NK-92 (cell line): ENCODE measurements around the gene TMEFF1.
"Not testable (repeated sequence)": the region's sequence is repeated elsewhere in the genome, so short reads cannot be mapped to it uniquely, and the experiment has no call there.

Experiments used
- DNase-seq: peaks from one replicate; lab custom pipeline; 2025; ENCODE audit not compliant: unreplicated experiment; lab: John Stamatoyannopoulos, UW

The TMEFF1 gene

DNA sequence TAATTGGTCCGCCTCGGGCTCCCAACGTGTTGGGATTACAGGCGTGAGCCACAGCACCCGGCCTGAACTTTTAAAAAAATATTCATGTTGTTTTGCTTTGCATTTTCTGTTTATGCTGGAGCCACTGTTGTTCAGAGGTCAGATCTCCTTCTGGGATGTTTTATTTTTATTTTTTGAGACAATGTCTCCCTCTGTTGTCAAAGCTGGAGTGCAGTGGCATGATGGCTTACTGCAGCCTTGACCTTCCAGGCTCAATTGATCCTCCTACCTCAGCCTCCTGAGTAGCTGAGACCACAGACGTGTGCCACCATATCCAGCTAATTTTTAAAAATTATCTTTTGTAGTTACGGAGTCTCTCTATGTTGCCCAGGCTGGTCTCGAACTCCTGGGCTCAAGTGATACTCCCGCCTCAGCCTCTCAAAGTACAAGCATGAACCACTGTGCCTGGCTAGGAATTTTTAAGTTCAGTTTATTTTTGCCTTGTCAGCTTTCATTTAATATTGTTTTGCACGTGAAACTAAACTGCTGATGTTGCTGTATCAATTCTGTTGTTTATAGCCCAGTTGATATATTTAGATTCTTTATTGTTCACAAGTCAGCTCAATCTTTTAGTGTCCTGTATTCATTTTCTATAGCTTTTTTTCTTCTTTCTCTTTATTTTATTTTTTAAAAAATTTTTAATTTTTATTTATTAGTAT lies 13.7 kb downstream of the TMEFF1 start:
- no peak for DNase-seq

DNA sequence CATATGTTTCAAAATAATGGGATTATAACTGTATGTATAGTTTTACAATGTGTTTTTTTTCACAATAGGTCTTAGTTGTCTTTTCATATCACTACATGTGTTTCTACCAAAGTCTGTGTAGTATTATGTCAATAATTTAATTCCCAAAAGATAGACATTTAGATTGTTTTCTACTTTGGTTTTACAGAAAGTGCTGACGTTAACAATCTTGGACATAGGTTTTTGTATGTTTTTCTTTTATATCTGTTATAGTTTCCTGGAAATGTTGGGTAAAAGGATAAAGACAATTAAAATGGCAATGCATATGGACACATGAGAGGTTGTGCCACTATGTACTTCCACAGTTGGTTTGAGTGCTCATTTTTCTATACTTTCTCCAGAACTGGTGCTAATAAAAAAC lies 15.2 kb downstream of the TMEFF1 start:
- no peak for DNase-seq

DNA sequence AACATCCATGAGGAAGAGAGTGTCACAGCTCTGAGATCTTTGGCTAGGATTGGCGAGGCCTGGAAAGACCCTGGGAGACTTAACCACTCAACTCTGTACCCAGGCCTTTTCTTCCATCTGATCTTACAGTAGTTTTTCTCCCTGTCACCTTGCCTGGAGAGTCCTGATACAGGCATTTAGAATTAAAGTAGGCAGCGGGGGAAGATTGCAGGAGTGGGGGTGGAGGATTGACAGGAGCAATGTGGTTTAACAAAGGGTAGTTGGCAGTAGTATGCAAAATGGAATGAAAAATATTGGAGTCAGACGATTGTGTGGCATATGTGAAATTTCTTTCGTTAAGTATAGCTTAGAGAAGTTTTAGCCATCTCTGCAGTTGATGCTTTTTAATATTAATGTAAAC lies 16.9 kb downstream of the TMEFF1 start:
- no peak for DNase-seq

DNA sequence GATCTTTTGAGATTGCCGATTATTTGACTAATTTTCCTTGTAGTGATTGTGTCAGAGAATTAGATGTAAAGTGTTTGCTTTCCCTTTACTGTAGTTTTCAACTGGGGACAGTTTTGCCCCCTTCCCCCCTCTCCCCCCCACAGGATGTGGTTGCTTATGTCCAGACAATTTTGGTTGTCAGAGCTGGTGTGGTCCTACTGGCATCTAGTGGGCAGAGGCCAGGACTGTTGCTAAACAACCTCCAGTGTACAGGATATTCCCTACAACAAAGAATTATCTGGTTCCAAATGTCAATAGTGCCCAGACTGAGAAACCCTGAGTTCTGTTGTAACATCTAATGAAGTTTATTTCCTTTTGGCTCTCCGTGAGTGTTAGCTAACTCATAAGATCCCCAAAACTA lies 20.0 kb downstream of the TMEFF1 start:
- no peak for DNase-seq

DNA sequence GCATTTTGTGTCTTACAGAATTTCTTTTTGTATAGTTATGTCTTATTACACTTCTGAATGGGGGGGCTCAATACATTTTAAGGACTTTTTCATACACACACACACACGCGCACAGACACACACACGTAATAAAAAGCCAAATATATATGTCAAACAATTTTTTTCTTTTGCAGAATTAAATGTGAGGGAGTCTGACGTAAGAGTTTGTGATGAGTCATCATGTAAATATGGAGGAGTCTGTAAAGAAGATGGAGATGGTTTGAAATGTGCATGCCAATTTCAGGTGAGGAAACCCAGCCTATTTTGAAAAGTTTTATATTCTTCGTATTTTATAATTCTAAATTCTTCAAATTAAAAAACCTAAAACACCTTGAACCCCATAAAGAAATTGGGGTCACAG lies 25.6 kb downstream of the TMEFF1 start:
- no peak for DNase-seq

DNA sequence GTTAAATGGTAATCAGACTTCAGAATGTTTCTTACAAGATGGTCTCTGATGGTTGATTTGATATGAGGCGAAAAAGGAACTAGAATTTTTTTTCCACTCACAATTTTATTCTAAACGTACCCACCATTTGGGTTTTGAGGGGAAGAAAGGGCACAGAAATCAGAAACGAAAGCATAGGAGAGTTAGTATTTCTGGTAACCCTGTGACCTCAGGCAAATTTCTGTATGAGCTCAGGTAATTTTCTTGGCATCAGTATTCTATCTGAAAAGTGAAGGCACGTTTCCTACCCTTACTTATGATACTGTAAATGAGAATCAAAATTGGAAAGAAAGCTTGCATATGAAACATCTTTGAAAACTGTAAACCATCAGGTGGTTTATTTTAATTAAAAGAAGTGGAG lies 26.5 kb downstream of the TMEFF1 start:
- DNase-seq = no peak

DNA sequence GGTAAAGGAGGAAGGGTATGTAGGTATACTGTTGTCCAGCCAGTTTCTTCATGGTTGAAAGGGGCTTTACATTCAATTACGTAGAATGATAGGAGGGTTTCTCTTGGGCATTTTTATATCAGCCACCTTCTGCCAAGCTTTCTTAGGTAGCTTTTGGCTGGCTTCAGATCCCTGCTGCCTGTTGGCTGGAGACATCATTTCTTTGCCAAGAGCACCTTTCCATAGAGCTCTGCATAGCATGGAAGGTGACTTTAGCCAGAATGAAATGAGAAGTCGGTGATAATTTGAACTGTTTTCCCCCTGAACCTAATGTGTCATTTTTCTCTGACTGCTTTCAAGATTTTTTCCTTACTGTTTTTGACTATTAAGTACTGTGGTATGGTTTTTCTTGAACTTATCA lies 26.9 kb downstream of the TMEFF1 start:
- no peak for DNase-seq

DNA sequence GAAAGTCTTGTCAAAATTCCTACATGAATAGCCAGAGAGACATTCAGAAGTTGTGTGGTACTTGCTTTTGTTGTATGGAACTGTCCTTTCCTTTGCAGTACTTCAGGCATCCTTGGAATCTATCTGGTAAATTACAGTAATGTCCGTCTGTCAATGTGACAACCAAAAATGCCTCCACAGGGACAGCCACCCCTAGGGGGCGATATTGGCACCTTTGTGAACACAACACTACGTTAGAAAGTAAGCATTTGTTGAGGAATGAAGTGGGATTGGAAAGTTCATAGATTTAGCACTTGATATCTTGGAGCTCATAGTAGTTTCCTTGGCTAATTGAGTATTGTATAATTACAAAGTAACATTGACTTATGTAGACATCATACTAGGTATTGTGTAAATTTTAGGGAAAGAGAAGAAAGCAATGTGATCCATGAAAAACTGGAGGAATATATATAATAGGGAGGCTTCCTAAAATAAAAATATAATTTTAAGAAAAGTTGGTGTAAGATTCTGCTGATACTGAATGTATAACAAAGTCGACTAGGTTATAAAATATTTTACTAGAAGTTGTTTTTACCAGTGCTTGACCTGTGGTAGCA lies 32.7 kb downstream of the TMEFF1 start:
- no peak for DNase-seq

DNA sequence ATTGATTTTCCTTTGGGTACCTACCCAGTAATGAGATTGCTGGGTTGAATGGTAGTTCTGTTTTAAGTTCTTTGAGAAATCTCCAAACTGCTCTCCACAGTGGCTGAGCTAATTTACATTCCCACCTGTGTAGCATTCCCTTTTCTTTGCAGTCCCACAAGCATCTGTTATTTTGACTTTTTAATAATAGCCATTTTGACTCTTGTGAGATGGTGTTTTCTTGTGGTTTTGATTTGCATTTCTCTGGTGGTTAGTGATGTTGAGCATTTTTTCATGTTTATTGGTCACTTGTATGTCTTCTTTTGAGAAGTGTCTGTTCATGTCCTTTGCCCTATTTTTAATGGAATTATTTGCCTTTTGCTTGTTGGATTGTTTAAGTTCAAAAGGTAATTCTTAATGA lies 34.4 kb downstream of the TMEFF1 start:
- DNase-seq = not testable (repeated sequence)

DNA sequence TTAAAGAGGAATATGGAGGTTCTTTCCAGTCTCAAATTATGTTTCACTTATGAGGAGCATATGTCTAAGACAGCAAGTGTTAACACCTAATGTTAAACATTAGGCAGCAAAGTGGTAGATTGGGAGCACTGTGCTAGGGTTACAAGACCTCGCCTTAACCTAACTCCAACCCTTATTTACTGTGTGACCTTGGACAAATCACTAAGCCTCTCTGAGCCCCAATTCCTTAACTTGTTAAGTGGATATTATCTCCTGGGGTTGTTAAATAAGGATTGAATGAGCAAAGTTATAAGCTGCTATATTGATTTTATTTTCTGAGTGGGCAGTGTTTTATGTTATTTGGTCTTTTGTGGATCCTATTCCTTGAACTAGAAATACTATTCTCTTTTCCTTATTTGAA lies 38.3 kb downstream of the TMEFF1 start:
- DNase-seq = no peak

DNA sequence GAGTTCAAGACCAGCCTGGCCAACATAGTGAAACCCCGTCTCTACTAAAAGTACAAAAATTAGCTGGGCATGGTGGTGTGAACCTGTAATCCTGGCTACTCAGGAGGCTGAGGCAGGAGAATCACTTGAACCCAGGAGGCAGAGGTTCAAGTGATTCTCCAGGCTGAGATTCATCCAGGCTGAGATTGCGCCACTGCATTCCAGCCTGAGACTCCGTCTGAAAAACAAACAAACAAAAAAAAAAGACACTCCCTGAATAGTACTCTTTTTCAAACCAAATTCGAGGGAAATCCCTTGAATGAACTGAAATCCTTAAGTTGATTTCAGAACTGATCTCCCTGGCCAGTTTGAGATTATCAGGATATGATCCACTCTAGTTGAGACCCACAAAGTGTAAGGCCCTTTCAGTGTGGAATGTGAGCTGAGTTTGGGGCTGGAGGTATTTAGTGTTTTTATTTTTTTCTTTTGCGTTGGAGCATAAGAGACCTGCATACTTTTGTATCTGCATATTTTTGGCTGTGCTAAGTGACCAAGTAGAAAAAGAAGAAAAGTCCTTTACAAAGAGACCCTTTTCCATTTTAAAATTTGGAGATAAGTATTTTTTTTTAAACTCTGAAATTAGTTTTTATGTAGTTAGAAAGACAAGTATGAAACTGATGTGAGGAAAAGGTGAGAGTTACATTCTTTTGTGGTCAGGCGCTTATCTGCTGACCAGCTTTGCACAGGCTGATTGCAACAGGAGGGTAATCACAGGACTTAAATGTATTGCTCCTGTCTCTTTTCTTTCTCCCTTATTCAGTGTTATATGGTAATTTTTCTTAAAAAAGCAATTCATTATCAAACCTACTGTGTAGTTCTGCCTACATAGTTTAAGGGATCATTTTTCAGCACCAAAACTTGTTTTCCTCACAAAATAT lies 42.9 kb downstream of the TMEFF1 start:
- no peak for DNase-seq

DNA sequence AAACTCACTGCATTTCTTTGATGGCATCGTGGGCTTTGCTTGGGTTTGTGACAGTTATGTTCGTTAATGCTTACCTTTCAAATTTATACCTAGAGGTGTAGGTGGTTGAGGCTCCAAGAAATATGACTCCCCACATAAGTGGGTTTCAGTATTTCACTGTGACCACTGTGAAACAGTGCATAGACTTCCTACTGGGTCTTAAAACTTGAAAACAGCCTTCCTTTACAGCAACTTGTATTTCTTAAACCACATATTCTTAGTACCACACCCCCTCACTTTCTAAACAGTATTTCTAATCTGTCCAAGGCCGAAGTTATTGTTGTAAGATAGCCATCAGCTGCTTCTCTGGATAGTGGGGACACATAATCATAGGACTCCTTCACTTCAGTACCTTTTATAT lies 48.3 kb downstream of the TMEFF1 start:
- DNase-seq = no peak

DNA sequence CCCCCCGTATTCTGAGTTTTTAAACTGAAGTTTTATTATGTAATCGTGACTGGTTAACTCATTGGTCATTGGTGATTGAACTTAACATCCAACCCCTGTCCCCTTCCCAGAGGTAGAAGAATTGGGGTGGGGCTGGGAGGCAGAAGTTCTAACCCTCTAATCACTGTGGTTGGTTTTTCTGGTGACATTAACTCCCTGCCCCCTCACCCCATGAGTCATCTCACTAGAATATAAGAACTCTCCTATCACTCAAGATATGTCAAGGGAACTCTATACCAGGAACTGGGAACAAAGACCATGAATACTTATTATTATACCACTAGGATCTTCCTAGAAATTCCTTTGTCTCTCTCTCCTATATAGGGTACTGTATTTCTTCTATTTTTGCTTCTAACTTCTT lies 52.6 kb downstream of the TMEFF1 start:
- DNase-seq = no peak

DNA sequence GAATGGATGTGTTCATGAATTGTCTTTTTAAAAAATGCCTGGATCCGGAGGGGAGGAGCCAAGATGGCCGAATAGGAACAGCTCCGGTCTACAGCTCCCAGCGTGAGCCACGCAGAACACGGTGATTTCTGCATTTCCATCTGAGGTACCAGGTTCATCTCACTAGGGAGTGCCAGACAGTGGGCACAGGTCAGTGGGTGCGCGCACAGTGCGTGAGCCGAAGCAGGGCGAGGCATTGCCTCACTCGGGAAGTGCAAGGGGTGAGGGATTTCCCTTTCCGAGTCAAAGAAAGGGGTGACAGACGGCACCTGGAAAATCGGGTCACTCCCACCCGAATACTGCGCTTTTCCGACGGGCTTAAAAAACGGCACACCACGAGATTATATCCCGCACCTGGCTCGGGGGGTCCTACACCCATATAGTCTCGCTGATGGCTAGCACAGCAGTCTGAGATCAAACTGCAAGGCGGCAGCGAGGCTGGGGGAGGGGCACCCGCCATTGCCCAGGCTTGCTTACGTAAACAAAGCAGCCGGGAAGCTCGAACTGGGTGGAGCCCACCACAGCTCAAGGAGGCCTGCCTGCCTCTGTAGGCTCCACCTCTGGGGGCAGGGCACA lies 54.3 kb downstream of the TMEFF1 start:
- not testable (repeated sequence) for DNase-seq

DNA sequence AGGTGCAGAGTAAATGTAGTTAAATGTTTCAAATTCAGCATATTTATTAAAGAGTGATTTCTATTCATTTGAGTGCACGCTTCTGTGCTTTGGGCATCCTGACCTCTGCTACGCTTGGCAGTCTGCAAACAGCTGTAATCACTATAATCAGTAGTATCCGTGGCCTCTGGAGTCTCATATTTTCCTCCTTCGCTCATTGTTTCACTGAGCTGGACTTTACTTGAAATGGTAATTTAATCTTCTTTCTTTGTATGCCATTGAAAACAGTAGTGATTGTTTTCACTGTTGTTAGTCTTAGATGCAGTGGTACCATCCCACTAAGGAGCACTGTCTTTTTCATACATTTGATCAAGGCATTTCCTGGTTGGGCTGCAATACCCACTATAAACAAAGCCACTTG lies 61.5 kb downstream of the TMEFF1 start:
- DNase-seq = no peak

DNA sequence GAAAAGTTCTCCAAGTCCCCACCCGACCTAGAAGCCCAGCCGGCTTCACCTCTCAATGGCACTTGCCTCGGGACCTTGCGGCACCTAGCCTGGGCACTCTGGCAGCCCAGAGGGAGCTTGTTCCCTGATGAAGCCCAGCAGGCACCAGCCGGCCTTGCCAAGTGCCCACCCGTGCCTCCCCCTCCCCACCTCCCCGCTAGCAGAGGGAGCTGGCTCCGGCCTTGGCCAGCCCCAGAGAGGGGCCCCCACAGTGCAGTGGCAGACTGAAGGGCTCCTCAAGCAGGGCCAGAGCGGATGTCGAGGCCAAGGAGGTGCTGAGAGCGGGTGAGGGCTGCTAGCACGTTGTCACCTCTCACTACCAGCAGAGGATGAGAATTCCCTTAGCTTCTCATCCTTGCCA lies 67.4 kb downstream of the TMEFF1 start:
- no peak for DNase-seq

DNA sequence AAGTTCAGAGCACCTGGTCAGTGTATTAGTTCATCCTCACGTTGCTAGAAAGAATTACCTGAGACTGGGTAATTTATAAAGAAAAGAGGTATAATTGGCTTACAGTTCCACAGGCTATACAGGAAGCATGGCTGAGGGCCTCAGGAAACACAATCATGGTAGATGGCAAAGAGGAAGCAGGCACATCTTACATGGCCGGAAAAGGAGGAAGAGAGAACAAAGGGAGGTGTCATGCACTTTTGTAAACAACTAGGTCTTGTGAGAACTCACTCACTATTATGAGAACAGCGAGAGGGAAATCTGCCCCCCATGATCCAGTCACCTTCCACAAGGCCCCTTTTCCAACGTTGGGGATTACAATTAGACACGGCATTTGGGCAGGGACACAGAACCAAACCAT lies 76.1 kb downstream of the TMEFF1 start:
- no peak for DNase-seq

DNA sequence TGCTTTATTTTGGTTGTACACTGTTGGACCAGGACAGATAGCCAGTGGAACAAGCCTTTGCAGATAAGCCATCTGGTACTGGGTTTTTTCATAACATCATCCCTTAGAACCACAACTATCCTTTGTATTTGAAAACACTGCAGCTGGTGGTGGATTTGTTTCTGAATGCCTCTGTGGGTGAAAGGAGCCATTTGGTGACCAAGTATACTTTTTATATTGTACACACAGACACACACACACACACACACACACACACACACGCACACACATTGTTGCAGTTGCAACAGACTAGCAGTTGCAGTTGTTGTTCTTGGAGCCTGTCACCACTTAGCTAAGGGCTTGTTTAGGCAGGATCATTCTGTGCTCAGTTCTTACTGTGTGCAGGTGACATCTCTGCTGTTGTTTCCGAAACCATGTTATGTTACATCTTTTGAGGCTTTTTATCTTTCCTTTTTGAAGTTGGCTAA lies 82.0 kb downstream of the TMEFF1 start:
- no peak for DNase-seq

DNA sequence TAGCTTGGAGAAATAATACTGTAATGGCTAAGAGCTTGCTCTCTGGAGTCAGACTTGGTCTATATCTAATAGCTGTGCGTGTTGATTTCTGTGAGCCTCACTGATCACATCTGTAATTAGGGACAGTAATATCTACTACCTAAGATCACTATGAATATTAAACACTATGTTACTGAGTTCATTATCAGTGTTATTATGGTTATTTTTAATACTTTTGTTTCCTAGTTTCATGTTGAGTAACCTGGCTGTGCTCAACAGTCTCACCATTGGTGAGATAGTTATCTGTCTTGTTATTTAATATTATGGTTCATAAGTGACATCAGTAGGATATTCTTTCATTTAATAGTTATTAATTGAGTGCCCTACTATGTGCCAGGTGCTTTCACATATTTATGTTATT lies 82.5 kb downstream of the TMEFF1 start:
- no peak for DNase-seq

DNA sequence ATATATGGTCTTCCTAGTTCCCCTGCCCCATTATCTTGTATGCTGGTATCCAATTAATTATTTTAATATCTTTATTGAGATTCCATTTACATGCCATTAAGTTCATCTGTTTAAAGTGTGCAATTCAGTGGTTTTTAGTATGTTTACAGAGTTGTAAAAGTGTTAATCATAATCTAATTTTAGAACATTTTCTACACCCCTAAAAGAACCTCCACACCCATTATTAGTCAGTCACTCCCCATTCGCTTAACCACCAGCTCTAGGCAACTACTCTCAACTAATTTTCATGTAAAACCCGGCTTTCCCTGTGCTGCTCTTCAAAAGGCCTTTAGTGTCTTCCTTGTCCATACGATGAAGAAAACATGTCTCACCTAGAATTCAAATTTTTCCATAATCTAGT lies 84.1 kb downstream of the TMEFF1 start:
- DNase-seq = no peak

DNA sequence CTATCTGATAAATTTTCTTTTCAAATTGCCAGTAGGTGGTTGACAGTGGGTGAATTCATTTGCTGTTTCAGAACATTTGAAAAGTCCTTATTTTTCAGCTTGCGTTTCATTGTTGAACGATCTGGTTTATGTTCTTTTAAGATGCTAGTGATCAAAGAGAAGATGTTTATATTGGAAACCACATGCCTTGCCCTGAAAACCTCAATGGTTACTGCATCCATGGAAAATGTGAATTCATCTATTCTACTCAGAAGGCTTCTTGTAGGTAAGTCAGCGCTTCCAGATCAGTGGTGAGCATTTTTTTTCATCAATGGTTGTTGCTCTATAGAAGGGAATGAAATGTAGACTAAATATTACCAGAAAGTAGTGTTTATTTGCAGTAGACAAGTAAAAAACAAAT lies 88.3 kb downstream of the TMEFF1 start:
- no peak for DNase-seq

DNA sequence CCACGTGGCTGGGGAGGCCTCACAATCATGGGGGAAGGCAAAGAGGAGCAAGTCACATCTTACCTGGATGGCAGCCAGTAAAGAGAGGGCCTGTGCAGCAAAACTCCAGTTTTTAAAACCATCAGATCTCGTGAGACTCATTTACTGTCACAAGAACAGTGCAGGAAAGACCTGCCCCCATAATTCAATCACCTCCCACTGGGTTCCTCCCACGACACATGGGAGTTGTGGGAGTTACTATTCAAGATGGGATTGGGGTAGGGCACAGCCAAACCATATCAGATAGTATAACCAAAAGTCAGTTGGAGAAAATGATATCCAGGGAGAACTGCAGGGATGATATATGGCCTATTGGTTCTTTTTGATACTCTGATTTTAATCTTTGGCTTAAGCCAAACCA lies 94.9 kb downstream of the TMEFF1 start:
- no peak for DNase-seq
